PC-3 (cell line): ENCODE results near the gene TNKS2. TPM values are rescaled to one million over a fixed set of nuclear protein-coding genes. Genes with fewer than 3 reads are reported as not detected.
"Not testable (repeated sequence)": the region's sequence is repeated elsewhere in the genome, so short reads cannot be mapped to it uniquely, and the experiment has no call there.

Experiments
- ATAC-seq: fragments of 200-7000 bp; cut with Tn5 transposase; 2 replicates; pipeline ENCODE4 v1.9.1; 2020; ENCODE audit warnings: mild to moderate bottlenecking, moderate library complexity
- BruUV-seq: library from RNA; stranded (reverse); fragments of 400-500 nt; replicated peaks from 2 replicates; lab custom pipeline; 2021; lab: Mats Ljungman, UMichigan
- CTCF ChIA-PET: fragments of 300-600 bp; sonication (Branson Sonifier 250); formaldehyde crosslinking; loops from one replicate; lab custom pipeline; 2022; ENCODE audit warnings: antibody characterized with exemption; lab: Charles Lee
- POLR2A ChIA-PET: fragments of 300-600 bp; sonication (Branson Sonifier 250); formaldehyde crosslinking; loops from one replicate; lab custom pipeline; 2022; ENCODE audit warnings: antibody characterized with exemption; ENCODE audit not compliant: unreplicated experiment; lab: Charles Lee
- DNase-seq: peaks from one replicate; pipeline ENCODE4 v3.0.0-alpha.2; 2015
- H2AFZ ChIP-seq: fragments of 300-600 bp; sonication (generic); 2 replicates; pipeline ENCODE4 v1.6.0; 2016; ENCODE audit warnings: antibody characterized with exemption, low read length
- H3F3A ChIP-seq: fragments of 300-600 bp; sonication (generic); one replicate; pipeline ENCODE4 v1.6.0; 2017; ENCODE audit warnings: antibody characterized with exemption, low read length, control low read depth, mild to moderate bottlenecking; ENCODE audit not compliant: unreplicated experiment
- H3K27ac ChIP-seq: fragments of 300-600 bp; sonication (generic); 2 replicates; pipeline ENCODE4 v1.5.1; 2016; ENCODE audit warnings: mild to moderate bottlenecking, low read length
- H3K27me3 ChIP-seq: fragments of 300-600 bp; sonication (generic); 2 replicates; pipeline ENCODE4 v1.6.1; 2016; ENCODE audit warnings: low read length, mixed read lengths
- H3K36me3 ChIP-seq: fragments of 300-600 bp; sonication (generic); 2 replicates; pipeline ENCODE4 v1.6.1; 2016; ENCODE audit warnings: low read depth, mixed run types, low read length, mixed read lengths
- H3K4me1 ChIP-seq: fragments of 300-600 bp; sonication (generic); 2 replicates; pipeline ENCODE4 v1.5.1; 2016; ENCODE audit warnings: low read length; ENCODE audit not compliant: insufficient read depth
- H3K4me2 ChIP-seq: fragments of 300-600 bp; sonication (generic); 2 replicates; pipeline ENCODE4 v1.6.0; 2016; ENCODE audit warnings: low read length
- H3K4me3 ChIP-seq: fragments of 300-600 bp; sonication (generic); 2 replicates; pipeline ENCODE4 v1.5.1; 2016; ENCODE audit warnings: mild to moderate bottlenecking, low read length, mixed read lengths
- H3K79me2 ChIP-seq: fragments of 300-600 bp; sonication (generic); 2 replicates; pipeline ENCODE4 v1.6.1; 2017; ENCODE audit warnings: low read length, mixed read lengths
- H3K9ac ChIP-seq: fragments of 300-600 bp; sonication (generic); 2 replicates; pipeline ENCODE4 v1.6.0; 2016; ENCODE audit warnings: mild to moderate bottlenecking, low read length
- H3K9me2 ChIP-seq: fragments of 300-600 bp; sonication (generic); replicated peaks from 2 replicates; pipeline ENCODE4 v1.6.1; 2016; ENCODE audit warnings: mixed run types, low read length, mixed read lengths
- H3K9me3 ChIP-seq: fragments of 300-600 bp; sonication (generic); 2 replicates; pipeline ENCODE4 v1.6.1; 2016; ENCODE audit warnings: low read length, mixed read lengths
- H4K20me1 ChIP-seq: fragments of 300-600 bp; sonication (generic); 2 replicates; pipeline ENCODE4 v1.6.1; 2016; ENCODE audit warnings: low read length, mixed read lengths
- CTCF ChIP-seq: fragments of 300-600 bp; sonication (generic); conservative IDR thresholded peaks from 2 replicates; pipeline ENCODE4 v1.5.1; 2017; ENCODE audit warnings: antibody characterized with exemption, low read depth, mild to moderate bottlenecking, low read length
- EZH2 ChIP-seq: fragments of 300-600 bp; sonication (generic); IDR thresholded peaks from one replicate; pipeline ENCODE4 v1.6.1; 2017; ENCODE audit warnings: antibody characterized with exemption, mild to moderate bottlenecking, low read length; ENCODE audit not compliant: unreplicated experiment
- EZH2phosphoT487 ChIP-seq: fragments of 300-600 bp; sonication (generic); IDR thresholded peaks from 2 replicates; pipeline ENCODE4 v1.6.1; 2018; ENCODE audit warnings: mild to moderate bottlenecking, antibody characterized with exemption, low read length, borderline replicate concordance
- intact Hi-C: fragments of 100-400 bp; cut with micrococcal nuclease; formaldehyde crosslinking; loops from 2 replicates; pipeline ENCODE4 v1.9.0; 2023
- total RNA-seq: library from RNA; depleted of rRNA; stranded (reverse); fragments of >200 nt; gene quantifications from 2 replicates; pipeline ENCODE4 v1.2.3, GENCODE V29; 2014

Gene TNKS2
- total RNA-seq, 1 experiment from 2014 or later, result 14.5 TPM

GRCh38 chr10:91804126-91804510 is 5.9 kb downstream of the TNKS2 start:
- Histone ChIP-seq H2AFZ (no peak overlapping the region), H3K36me3 (peaks cover 14% of the 10 kb centered on the region), H3K4me1 (peaks cover 13% of the 10 kb centered on the region; the same call in 1 of the 2 replicates), H3K4me3 (no peak overlapping the region), H3K27ac (no peak overlapping the region), H3K9ac (no peak overlapping the region), H3K9me3 (no peaks in the 10 kb centered on the region), H3F3A (no peaks in the 10 kb centered on the region), H3K79me2 (peaks cover 77% of the 10 kb centered on the region), H3K9me2 (no peaks in the 10 kb centered on the region), H4K20me1 (peaks cover 12% of the 10 kb centered on the region), H3K4me2 (no peak overlapping the region), H3K27me3 (no peaks in the 10 kb centered on the region)
- BruUV-seq, result no TSS peak
- POLR2A ChIA-PET, result no interaction called here
- no peak for ATAC-seq
- no peak for DNase-seq
- TF ChIP-seq EZH2 (no peak), EZH2phosphoT487 (no peak), CTCF (no peak)
- CTCF ChIA-PET, result no interaction called here
- intact Hi-C loops, result no loop called here

GRCh38 chr10:91805110-91805838 is 7.0 kb downstream of the TNKS2 start:
- peaks cover 14% of the 10 kb centered on the region for H3K36me3 ChIP-seq
- H3K27me3 ChIP-seq, result no peaks in the 10 kb centered on the region
- ChIA-PET POLR2A (no interaction called here), CTCF (no interaction called here)
- no peaks in the 10 kb centered on the region for H3K9me2 ChIP-seq
- H3K9ac ChIP-seq, result no peak overlapping the region
- peaks cover 71% of the 10 kb centered on the region for H3K79me2 ChIP-seq
- H2AFZ ChIP-seq, result no peak overlapping the region
- peaks cover 8% of the 10 kb centered on the region; the same call in 1 of the 2 replicates for H3K4me1 ChIP-seq
- no peak overlapping the region for H3K4me2 ChIP-seq
- H3K27ac ChIP-seq, result no peak overlapping the region
- H3K9me3 ChIP-seq, result no peaks in the 10 kb centered on the region
- ATAC-seq, result no peak
- no peaks in the 10 kb centered on the region for H3F3A ChIP-seq
- DNase-seq, result no peak
- H3K4me3 ChIP-seq, result no peak overlapping the region
- BruUV-seq, result no TSS peak
- intact Hi-C loops, result no loop called here
- TF ChIP-seq EZH2phosphoT487 (no peak), EZH2 (no peak), CTCF (no peak)
- peaks cover 7% of the 10 kb centered on the region for H4K20me1 ChIP-seq

GRCh38 chr10:91807264-91807663 is 9.0 kb downstream of the TNKS2 start:
- CTCF ChIA-PET, result not testable (repeated sequence)

More at GRCh38 chr10:91807264-91807663, 9.0 kb downstream of the TNKS2 start:
- POLR2A ChIA-PET, H3K27ac ChIP-seq, ATAC-seq, H2AFZ ChIP-seq, intact Hi-C loops, H3K9ac ChIP-seq, H3K4me2 ChIP-seq, H4K20me1 ChIP-seq, H3F3A ChIP-seq, BruUV-seq, H3K9me3 ChIP-seq, H3K36me3 ChIP-seq, H3K9me2 ChIP-seq, H3K27me3 ChIP-seq, H3K4me1 ChIP-seq, DNase-seq, H3K4me3 ChIP-seq: not testable (repeated sequence)
- H3K79me2 ChIP-seq, result peaks cover 56% of the 10 kb centered on the region
